WTC11 (cell line): ENCODE measurements around the gene FGF18. TPM values are rescaled to one million over a fixed set of nuclear protein-coding genes. Genes with fewer than 3 reads are reported as not detected.

Experiments used
- ATAC-seq: fragments of 200-7000 bp; cut with Tn5 transposase; 2 replicates; pipeline ENCODE4 v1.10.0; 2021; ENCODE audit warnings: mild to moderate bottlenecking, moderate library complexity
- CTCF ChIA-PET: fragments of 300-600 bp; sonication (Branson Sonifier 250); formaldehyde crosslinking; loops from one replicate; lab custom pipeline; 2021; ENCODE audit warnings: antibody characterized with exemption; lab: Charles Lee
- POLR2A ChIA-PET: fragments of 350-600 bp; sonication (Branson Sonifier 250); formaldehyde crosslinking; loops from one replicate; lab custom pipeline; 2021; ENCODE audit warnings: antibody characterized with exemption; lab: Charles Lee
- DNase-seq: peaks from one replicate; pipeline ENCODE4 v3.0.0; 2021; ENCODE audit warnings: low spot score
- H3K27ac Mint-ChIP-seq: 2 replicates; pipeline ENCODE4 v1.8.0; 2021; ENCODE audit warnings: mixed read lengths
- H3K27me3 Mint-ChIP-seq: 2 replicates; pipeline ENCODE4 v1.8.0; 2021; ENCODE audit warnings: low read depth, mild to moderate bottlenecking, moderate library complexity, mixed read lengths
- H3K36me3 Mint-ChIP-seq: 2 replicates; pipeline ENCODE4 v1.8.0; 2021; ENCODE audit warnings: mixed read lengths
- H3K4me1 Mint-ChIP-seq: 2 replicates; pipeline ENCODE4 v1.8.0; 2022; ENCODE audit warnings: mixed read lengths
- H3K4me3 Mint-ChIP-seq: 2 replicates; pipeline ENCODE4 v1.8.0; 2021; ENCODE audit warnings: mild to moderate bottlenecking, moderate library complexity, mixed read lengths
- H3K9me3 Mint-ChIP-seq: 2 replicates; pipeline ENCODE4 v1.8.0; 2021; ENCODE audit warnings: mixed read lengths
- ATF3 ChIP-seq: sonication (generic); formaldehyde crosslinking; conservative IDR thresholded peaks from 2 replicates; pipeline ENCODE4 v1.8.1; 2022; ENCODE audit warnings: mild to moderate bottlenecking, missing genetic modification reagents
- ATF6 ChIP-seq: sonication (generic); formaldehyde crosslinking; IDR thresholded peaks from 2 replicates; pipeline ENCODE4 v1.8.1; 2023; ENCODE audit warnings: mild to moderate bottlenecking, missing genetic modification reagents
- FOXJ3 ChIP-seq: sonication (generic); formaldehyde crosslinking; IDR thresholded peaks from 2 replicates; pipeline ENCODE4 v1.9.0; 2021; ENCODE audit warnings: missing genetic modification reagents, mild to moderate bottlenecking, borderline replicate concordance
- MAX ChIP-seq: sonication (generic); formaldehyde crosslinking; IDR thresholded peaks from 2 replicates; pipeline ENCODE4 v1.8.0; 2022; ENCODE audit warnings: mild to moderate bottlenecking, missing genetic modification reagents
- NFATC4 ChIP-seq: fragments of 250-450 bp; sonication (Bioruptor Pico); IDR thresholded peaks from 2 replicates; pipeline ENCODE4 v1.9.0; 2021; ENCODE audit warnings: mild to moderate bottlenecking
- NFE2L1 ChIP-seq: sonication (generic); formaldehyde crosslinking; IDR thresholded peaks from 2 replicates; pipeline ENCODE4 v1.8.1; 2023; ENCODE audit warnings: missing genetic modification reagents
- NR1H2 ChIP-seq: sonication (generic); formaldehyde crosslinking; IDR thresholded peaks from 2 replicates; pipeline ENCODE4 v1.9.0; 2021; ENCODE audit warnings: mild to moderate bottlenecking, moderate library complexity, missing genetic modification reagents
- OVOL2 ChIP-seq: fragments of 250-450 bp; sonication (Bioruptor Pico); IDR thresholded peaks from 2 replicates; pipeline ENCODE4 v1.9.0; 2021; ENCODE audit warnings: mild to moderate bottlenecking, borderline replicate concordance
- SMAD3 ChIP-seq: sonication (generic); formaldehyde crosslinking; IDR thresholded peaks from 2 replicates; pipeline ENCODE4 v1.8.0; 2022; ENCODE audit warnings: missing genetic modification reagents, mild to moderate bottlenecking, borderline replicate concordance
- SP1 ChIP-seq: sonication (generic); formaldehyde crosslinking; conservative IDR thresholded peaks from 2 replicates; pipeline ENCODE4 v1.8.1; 2022; ENCODE audit warnings: missing genetic modification reagents
- ZBTB21 ChIP-seq: sonication (generic); formaldehyde crosslinking; IDR thresholded peaks from 2 replicates; pipeline ENCODE4 v1.8.1; 2023; ENCODE audit warnings: mild to moderate bottlenecking, missing genetic modification reagents, borderline replicate concordance
- ZNF121 ChIP-seq: sonication (generic); formaldehyde crosslinking; IDR thresholded peaks from 2 replicates; pipeline ENCODE4 v1.8.0; 2023; ENCODE audit warnings: missing genetic modification reagents
- ZNF532 ChIP-seq: fragments of 250-450 bp; sonication (Bioruptor Pico); IDR thresholded peaks from 2 replicates; pipeline ENCODE4 v1.9.0; 2021; ENCODE audit warnings: mild to moderate bottlenecking, borderline replicate concordance
- ZSCAN18 ChIP-seq: fragments of 250-450 bp; sonication (Bioruptor Pico); IDR thresholded peaks from 2 replicates; pipeline ENCODE4 v2.1.2; 2022; ENCODE audit warnings: mild to moderate bottlenecking, moderate library complexity
- total RNA-seq: library from RNA; stranded (reverse); gene quantifications from 3 replicates; pipeline ENCODE4 v1.2.3, GENCODE V29; 2021
- TF ChIP-seq, protein P1 (sequence below): sonication (generic); formaldehyde crosslinking; IDR thresholded peaks from 2 replicates; pipeline ENCODE4 v1.8.0; 2022; ENCODE audit warnings: mild to moderate bottlenecking, missing genetic modification reagents
- TF ChIP-seq, protein P2 (sequence below): sonication (generic); formaldehyde crosslinking; IDR thresholded peaks from 2 replicates; pipeline ENCODE4 v1.8.1; 2023; ENCODE audit warnings: mild to moderate bottlenecking, moderate library complexity, missing genetic modification reagents
- TF ChIP-seq, protein P3 (sequence below): sonication (generic); formaldehyde crosslinking; IDR thresholded peaks from 2 replicates; pipeline ENCODE4 v1.8.1; 2023; ENCODE audit warnings: mild to moderate bottlenecking, missing genetic modification reagents, moderate library complexity
- TF ChIP-seq, protein P4 (sequence below): sonication (generic); formaldehyde crosslinking; conservative IDR thresholded peaks from 2 replicates; pipeline ENCODE4 v1.8.1; 2023; ENCODE audit warnings: mild to moderate bottlenecking, low read depth, missing genetic modification reagents, moderate library complexity
- TF ChIP-seq, protein P5 (sequence below): sonication (generic); formaldehyde crosslinking; IDR thresholded peaks from 2 replicates; pipeline ENCODE4 v1.8.1; 2022; ENCODE audit warnings: mild to moderate bottlenecking, missing genetic modification reagents, moderate library complexity, borderline replicate concordance

The FGF18 gene
- total RNA-seq, 1 experiment from 2014 or later, result 0.72 TPM

- peaks cover 27% of the 10 kb centered on the region for H3K4me1 Mint-ChIP-seq
- ChIA-PET CTCF (no interaction called here), POLR2A (no interaction called here)
These were observed 37.9 kb downstream of the FGF18 start for GRCh38 chr5:171457208-171457981.

More at GRCh38 chr5:171457208-171457981, 37.9 kb downstream of the FGF18 start:
- ATAC-seq, result no peak
- no peak for DNase-seq
- Mint-ChIP-seq H3K4me3 (no peak overlapping the region), H3K27me3 (no peaks in the 10 kb centered on the region; the same call in 1 of the 2 replicates), H3K9me3 (no peaks in the 10 kb centered on the region), H3K36me3 (no peaks in the 10 kb centered on the region), H3K27ac (peak overlapping the region; percentile 57; the same call in 1 of the 2 replicates)
- TF ChIP-seq NFATC4 (CRISPR knock-in tag) (no peak), FOXJ3 (CRISPR knock-in tag) (no peak), OVOL2 (CRISPR knock-in tag) (no peak), NFE2L1 (CRISPR knock-in tag) (no peak), ATF6 (CRISPR knock-in tag) (no peak), ZSCAN18 (no peak), ZBTB21 (CRISPR knock-in tag) (no peak), ATF3 (no peak), MAX (no peak), NR1H2 (no peak), ZNF532 (CRISPR knock-in tag) (no peak), SMAD3 (no peak), ZNF121 (no peak), SP1 (no peak)
- TF ChIP-seq, protein P1, sequence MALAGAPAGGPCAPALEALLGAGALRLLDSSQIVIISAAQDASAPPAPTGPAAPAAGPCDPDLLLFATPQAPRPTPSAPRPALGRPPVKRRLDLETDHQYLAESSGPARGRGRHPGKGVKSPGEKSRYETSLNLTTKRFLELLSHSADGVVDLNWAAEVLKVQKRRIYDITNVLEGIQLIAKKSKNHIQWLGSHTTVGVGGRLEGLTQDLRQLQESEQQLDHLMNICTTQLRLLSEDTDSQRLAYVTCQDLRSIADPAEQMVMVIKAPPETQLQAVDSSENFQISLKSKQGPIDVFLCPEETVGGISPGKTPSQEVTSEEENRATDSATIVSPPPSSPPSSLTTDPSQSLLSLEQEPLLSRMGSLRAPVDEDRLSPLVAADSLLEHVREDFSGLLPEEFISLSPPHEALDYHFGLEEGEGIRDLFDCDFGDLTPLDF, result no peak
- TF ChIP-seq, protein P2, sequence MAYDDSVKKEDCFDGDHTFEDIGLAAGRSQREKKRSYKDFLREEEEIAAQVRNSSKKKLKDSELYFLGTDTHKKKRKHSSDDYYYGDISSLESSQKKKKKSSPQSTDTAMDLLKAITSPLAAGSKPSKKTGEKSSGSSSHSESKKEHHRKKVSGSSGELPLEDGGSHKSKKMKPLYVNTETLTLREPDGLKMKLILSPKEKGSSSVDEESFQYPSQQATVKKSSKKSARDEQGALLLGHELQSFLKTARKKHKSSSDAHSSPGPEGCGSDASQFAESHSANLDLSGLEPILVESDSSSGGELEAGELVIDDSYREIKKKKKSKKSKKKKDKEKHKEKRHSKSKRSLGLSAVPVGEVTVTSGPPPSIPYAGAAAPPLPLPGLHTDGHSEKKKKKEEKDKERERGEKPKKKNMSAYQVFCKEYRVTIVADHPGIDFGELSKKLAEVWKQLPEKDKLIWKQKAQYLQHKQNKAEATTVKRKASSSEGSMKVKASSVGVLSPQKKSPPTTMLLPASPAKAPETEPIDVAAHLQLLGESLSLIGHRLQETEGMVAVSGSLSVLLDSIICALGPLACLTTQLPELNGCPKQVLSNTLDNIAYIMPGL (CRISPR knock-in tag), result no peak
- TF ChIP-seq, protein P3, sequence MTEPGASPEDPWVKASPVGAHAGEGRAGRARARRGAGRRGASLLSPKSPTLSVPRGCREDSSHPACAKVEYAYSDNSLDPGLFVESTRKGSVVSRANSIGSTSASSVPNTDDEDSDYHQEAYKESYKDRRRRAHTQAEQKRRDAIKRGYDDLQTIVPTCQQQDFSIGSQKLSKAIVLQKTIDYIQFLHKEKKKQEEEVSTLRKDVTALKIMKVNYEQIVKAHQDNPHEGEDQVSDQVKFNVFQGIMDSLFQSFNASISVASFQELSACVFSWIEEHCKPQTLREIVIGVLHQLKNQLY (CRISPR knock-in tag), result no peak
- TF ChIP-seq, protein P4, sequence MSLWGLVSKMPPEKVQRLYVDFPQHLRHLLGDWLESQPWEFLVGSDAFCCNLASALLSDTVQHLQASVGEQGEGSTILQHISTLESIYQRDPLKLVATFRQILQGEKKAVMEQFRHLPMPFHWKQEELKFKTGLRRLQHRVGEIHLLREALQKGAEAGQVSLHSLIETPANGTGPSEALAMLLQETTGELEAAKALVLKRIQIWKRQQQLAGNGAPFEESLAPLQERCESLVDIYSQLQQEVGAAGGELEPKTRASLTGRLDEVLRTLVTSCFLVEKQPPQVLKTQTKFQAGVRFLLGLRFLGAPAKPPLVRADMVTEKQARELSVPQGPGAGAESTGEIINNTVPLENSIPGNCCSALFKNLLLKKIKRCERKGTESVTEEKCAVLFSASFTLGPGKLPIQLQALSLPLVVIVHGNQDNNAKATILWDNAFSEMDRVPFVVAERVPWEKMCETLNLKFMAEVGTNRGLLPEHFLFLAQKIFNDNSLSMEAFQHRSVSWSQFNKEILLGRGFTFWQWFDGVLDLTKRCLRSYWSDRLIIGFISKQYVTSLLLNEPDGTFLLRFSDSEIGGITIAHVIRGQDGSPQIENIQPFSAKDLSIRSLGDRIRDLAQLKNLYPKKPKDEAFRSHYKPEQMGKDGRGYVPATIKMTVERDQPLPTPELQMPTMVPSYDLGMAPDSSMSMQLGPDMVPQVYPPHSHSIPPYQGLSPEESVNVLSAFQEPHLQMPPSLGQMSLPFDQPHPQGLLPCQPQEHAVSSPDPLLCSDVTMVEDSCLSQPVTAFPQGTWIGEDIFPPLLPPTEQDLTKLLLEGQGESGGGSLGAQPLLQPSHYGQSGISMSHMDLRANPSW, result no peak
- TF ChIP-seq, protein P5, sequence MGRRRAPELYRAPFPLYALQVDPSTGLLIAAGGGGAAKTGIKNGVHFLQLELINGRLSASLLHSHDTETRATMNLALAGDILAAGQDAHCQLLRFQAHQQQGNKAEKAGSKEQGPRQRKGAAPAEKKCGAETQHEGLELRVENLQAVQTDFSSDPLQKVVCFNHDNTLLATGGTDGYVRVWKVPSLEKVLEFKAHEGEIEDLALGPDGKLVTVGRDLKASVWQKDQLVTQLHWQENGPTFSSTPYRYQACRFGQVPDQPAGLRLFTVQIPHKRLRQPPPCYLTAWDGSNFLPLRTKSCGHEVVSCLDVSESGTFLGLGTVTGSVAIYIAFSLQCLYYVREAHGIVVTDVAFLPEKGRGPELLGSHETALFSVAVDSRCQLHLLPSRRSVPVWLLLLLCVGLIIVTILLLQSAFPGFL, result no peak
